GM20431 (cell line): Measurements from ENCODE around the gene FRY.

Experiments used
- in situ Hi-C: fragments of 300-500 bp; cut with MseI, MboI; formaldehyde crosslinking; loops from one replicate; pipeline ENCODE4 v1.15.0; 2020; ENCODE audit warnings: low sequenced_read_pairs; ENCODE audit not compliant: unreplicated experiment

Gene FRY

DNA sequence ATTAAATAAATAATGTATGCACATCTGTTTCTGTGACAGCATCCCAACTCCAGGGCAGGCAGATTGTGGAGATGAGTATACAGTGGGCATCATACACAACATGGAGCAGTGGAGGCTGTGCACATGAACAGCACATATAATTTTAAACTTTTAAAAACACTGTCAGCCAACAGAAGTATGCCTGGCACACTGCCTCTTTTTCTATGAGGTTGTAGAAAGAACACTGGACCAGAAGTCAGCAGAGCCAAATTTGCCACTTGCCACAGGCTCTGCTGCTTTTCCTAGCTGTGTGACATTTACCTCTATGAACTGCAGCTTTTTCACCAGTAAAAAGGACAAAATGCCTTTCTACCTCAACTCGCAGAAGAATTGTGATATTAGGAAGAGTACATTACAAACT lies 118.7 kb downstream of the FRY start:
- in situ Hi-C loops = no loop called here

DNA sequence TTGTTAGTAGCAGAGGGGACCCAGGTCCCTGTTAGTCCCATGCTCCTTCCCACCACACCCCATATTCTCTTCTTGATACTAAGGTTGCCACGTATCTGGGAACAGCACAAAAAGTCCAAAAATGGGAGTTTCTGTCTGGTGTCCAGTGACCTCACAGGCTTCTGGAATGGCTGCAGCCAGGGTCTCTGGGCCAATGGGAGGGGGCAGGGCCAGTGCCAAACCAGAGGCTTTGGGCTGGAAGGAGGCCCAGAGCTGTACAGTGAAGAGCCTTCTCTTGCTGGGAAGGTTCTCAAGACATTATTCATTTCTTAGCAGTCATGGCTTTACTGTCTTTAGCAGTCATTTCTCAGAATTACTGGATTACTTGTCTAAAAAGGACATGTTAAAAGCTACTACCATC lies 119.2 kb downstream of the FRY start:
- in situ Hi-C loops = no loop called here

DNA sequence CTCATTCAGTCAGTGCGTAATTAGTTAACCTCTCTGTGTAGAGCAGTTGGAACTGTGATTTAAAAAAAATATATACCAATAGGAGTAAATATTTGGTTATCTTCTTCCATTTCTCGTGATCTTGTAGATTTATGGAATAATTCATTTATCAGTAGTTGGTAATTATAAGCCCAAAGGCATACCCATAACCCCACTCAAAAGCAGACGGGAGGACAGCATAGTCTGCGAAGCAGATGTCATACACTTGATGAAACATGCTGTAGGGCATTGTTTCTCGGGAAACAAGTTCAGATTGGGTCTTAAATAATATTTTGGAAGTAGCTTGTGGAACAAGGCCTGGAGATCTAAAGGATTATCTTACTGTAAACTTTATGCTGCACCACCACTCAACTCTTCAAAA lies 119.7 kb downstream of the FRY start:
- in situ Hi-C loops = no loop called here

DNA sequence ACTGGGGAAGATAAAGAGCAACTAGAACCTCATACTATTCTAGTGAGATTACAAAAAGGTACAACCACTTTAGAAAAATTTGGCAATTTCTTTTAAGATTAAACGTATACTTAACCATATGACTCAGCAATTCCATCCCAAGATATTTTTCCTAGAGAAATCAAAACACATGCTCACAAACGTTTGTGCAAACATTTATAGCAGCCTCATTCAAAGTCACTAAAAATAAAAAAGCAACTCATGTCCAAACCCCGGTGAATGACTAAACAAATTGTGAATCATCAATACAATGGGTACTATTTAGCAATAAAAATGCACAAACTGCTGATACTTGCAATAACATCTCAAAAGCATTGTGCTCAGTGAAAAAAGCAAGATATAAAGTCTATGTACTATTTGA lies 121.5 kb downstream of the FRY start:
- in situ Hi-C loops = no loop called here

DNA sequence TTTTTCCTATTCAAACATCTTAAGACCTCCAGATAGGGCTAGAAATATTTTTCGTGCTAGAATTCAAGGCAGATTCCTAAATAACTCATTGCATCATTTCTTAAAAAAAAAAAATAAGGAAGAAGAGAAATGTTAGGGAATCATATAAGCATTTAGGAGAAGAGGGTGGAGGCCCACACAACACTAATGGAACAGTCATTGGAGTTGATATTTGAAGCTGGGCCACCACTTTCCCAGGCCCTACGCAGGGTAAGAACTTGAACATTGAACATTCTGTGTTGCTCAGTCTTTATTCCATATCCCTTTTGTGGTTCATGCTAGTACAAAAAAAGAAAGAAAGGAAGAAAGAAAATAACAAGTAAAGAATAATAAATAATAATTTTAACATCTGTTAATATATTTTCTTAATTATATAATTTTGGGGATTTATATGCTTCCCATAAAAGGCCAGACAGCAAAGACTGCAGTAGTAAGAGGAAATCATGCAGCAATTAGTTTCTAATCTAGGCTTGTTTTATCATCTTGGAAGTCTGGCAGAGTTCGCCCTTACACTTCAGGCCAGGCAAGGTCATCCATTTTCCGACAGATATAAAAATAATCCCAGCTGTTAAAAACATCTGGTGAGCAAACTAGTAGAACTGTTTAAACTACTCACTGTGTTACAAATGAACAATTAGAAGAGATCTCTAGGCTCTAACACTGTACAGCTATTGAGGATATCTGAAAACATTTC lies 127.7 kb downstream of the FRY start:
- in situ Hi-C loops = no loop called here

DNA sequence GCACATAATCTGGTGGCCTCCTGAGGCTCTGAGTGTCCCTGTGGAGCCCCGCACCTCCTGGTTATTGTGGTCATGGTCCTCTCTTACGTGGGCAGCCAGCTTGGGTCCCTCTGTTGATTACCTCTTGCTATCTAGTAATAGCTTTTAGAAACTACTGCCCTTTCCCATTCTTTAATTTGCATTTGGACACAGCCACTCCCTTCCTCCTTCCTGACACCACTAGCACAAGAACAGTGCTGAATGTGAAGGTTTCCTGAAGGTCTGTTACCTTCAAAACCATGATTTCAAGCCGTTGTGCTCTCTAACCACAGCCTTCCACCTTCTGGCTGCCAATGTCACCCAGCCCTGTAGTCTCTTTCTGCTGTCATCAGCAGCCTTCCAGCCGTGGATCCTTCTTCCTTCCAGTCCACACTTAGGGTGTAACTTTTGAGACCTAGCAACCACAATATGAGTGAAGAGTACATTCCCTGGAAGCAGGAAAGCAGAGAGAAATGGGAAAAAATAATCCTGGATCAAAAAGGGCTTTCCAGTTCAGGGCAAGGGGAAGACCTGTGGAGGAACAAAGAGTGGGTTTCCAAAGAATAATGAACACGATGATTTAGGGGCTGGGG lies 130.9 kb downstream of the FRY start:
- in situ Hi-C loops = no loop called here

DNA sequence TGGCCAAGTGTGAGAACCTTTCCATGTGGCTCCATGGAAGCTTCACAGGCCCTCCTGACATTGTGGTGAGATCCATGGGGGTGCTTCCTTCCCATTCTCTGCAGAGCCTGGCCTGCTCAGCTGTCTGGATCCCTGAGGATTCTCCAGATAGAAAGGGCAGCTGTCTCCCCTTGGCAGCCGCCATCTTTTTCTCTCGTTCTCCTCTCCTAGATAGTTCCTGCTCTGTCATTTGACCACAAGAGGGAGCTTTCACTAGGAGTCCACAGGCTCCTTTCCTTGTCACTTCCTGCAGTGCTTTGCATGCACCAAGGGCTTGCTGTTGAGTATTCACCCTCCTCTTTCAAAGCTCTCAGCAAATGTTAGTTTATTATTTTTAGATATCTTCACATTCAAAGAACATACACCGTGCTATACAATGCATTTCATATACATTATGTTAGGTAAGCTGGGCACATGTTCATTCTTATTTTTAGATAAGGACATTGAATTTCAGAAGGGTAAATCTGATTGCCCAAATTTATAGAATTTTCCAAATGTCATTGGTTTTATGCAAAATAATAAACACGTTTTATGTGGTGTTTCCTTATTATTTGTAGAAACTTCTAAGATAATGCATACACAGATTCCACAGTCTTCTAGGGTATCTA lies 133.2 kb downstream of the FRY start:
- in situ Hi-C loops = no loop called here

DNA sequence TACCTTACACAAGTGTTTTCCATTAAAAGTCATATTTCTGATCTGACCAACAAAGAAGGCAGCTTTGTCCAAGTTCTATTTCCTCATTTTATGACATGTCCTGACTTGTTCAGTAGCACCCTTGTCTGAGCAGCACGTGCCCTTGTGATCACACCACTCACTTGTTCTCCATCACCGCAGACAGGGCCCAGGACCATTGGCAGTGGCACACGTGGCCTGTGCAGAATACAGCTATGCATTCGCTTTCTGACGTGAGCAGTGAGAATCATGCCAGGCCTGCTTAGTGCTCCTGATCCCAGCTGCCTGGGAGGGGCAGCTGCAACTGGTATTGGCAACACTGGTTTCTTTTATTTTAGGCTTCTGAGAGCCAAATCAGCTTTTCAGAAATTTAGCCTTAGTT lies 134.2 kb downstream of the FRY start:
- in situ Hi-C loops = no loop called here

DNA sequence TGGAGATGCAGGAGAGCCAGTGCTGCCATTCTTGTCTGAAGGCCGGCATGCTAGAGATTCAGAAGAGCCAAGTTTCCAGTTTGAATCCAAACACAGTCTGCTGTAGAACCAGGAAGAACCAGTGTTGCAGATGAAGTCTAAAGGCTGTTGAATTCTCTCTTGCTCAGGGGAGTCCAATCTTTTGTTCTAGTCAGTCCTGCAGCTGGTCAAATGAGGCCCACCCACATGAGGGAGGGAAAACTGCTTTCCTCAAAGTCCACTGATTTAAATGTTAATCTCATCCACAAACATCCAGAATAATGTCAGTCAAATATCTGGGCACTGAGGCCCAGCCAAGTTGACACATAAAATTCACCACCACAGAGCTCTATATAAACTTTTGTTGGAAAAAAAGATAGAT lies 136.6 kb downstream of the FRY start:
- in situ Hi-C loops = no loop called here

DNA sequence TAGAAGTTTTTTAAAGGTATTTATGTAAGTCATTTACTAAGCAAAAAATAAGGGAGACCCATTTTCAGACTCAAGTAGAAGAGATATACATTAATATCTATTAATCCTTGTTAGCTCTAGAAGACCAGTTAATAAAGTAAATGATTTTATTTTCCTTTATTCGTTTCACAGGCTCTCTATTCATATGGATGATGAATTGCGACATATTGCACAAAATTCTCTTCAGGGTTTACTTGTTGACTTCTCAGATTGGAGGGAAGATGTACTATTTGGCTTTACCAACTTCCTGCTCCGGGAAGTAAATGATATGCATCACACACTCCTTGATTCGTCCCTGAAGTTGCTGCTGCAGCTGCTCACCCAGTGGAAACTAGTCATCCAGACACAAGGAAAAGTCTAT lies 139.3 kb downstream of the FRY start:
- in situ Hi-C loops = no loop called here

DNA sequence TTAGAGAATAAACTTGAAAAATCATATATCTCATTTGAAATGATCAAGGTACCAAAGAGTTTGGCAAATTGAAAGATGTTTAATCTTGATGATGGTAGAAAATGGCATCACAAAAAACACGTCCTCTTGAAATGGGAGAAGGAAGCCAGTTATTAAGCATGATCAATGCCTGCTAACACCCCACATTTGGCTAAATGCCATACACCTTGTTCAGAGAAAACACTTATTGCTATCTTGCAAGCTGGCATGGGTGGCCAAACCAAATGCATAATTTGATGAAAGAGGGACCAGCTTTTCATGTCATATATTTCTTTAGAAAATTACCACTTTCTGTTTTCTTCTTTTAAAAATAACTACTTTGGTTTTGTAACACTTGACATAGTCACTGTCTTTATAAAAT lies 142.3 kb downstream of the FRY start:
- in situ Hi-C loops = no loop called here

DNA sequence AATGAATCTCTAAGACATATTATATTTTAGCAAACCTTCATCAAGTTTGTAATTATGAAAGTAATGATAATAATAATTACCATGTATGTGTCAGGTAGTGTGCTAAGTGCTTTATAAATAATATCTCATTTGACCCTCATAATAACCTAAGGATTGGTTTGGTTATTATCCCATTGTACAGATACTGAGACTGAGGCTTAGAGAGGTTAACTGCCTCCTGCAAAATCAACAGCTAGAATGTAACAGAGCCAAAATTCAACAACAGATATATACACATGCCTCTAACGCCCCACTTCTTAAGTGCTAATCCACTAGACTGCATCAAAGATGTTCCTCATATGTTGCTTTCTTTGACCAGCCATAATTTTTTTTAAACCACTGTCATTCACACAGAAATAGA lies 142.8 kb downstream of the FRY start:
- in situ Hi-C loops = no loop called here

DNA sequence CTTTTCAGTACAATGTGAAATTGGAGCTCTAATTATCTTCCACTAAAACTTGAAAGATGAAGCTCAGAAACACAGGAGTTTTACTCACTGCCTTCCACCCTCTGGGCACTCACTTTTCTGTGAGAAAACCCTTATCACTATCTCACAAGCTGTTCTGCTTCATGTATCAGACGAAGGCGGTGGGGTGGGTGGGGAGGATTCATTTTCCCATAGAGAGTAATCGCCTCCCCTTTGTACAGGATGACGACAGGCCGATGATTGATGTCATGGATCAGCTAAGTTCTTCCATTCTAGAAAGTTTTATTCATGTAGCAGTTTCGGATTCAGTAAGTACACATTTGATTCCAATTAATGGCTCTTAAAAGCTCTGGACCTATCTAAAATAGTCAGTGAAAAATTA lies 143.7 kb downstream of the FRY start:
- in situ Hi-C loops = no loop called here

DNA sequence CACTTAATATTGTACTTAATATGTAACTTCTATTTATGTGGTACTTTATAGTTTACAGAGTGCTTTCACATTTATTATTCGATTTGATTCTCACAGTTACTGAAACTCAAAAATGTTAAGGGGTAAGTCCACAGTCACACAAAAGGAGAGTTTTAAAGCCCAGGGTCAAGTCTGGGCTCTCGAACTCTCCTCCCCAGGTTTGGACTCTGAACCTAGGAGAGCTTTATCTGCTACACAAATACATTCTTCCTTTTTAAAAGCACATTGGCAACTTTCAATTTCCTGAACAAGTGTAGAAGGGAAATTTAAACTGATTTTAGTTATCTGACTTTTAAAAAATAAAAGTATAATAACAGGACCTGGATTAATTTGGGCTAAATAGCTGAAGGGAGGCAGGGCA lies 144.4 kb downstream of the FRY start:
- in situ Hi-C loops = no loop called here

DNA sequence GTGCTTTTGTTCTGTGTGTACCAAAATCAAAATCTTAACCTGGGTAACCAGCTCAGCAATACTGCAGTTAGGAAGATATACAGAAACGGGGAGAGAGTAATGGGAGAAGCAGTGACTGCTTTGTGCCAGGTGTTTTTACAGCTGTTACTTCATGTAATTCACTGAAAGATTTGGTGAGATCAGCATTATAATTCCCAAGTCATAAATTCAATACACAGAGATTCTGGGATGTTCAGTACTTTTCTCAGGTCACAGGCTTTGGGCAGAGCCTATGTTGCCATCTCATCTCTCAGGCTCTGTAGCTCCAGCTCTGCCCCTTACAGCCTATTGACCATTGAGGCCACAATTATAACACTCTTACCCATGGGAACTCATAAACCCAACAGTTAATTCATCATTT lies 145.1 kb downstream of the FRY start:
- in situ Hi-C loops = no loop called here

DNA sequence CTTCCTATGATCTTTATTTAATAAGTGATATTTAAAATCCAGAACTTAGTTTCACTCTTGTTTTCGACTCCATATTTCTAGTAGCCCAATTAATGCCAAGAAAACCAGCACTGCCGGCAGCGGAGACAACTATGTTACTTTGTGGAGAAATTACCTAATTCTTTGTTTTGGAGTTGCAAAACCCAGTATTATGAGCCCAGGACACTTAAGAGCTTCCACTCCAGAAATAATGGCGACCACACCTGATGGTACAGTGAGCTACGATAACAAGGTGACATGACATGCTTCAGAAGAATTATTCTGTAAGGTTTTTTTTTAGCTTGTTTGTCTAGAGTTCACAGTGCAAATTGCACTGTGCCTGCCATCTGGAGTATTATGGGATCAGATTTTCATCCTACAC lies 147.2 kb downstream of the FRY start:
- in situ Hi-C loops = no loop called here

DNA sequence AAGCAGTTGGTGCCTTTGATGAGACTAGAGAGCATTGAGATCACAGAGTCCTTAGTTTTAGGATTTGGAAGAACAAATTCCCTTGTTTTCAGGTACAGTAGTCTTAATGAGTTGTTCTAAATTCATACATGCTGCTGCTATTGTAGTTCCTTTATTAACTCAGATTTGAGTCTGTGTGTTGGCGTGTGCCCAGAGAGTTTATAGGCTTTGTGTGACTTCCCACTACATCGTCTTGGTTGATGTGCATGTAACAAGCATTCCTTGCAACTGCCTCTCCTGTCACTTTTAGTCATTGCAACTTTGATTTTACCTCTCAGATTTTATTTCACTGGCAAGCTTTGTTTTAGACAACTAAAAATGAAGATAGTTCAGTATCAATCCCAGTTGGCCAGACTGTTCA lies 148.1 kb downstream of the FRY start:
- in situ Hi-C loops = no loop called here

DNA sequence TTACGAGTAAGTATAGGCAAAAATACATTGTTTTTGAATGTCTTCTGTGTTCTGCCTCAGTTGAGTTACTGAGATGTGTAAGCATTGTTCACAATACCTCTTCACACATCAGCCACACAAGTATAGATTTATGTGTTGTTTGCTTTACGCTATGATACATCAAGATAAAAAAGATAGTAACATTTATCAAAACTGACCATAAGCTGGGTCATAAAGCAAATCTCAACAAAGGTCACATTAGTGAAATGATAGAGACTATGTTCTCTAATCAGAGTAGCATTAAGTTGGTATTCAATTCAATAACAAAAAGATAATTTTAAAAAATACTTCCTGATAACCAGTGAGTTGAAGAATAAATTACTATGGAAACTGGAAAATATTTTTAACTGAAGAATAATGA lies 156.1 kb downstream of the FRY start:
- in situ Hi-C loops = no loop called here

DNA sequence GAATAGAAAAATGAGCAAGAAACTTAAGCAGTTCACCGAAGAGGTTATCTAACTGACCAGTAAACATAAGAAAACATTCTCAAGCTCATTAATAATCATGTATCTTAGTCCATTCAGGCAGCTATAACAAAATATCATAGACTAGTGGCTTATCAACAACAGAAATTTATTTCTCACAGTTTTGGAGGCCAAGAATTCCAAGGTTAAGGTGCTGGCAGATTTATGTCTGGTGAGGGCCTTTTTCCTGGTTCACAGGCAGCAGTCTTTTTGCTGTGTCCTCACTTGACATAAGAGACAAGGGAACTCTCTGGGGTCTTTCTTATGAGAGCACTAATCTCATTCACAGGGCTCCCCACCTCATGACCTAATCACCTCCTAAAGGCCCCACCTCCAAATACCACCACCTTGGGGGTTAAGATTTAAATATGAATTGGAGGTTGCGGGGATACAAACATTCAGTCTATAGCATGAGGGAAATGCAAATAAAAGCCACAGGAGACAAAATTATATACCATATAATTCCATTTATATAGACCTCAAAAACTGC lies 160.0 kb downstream of the FRY start:
- in situ Hi-C loops = no loop called here

DNA sequence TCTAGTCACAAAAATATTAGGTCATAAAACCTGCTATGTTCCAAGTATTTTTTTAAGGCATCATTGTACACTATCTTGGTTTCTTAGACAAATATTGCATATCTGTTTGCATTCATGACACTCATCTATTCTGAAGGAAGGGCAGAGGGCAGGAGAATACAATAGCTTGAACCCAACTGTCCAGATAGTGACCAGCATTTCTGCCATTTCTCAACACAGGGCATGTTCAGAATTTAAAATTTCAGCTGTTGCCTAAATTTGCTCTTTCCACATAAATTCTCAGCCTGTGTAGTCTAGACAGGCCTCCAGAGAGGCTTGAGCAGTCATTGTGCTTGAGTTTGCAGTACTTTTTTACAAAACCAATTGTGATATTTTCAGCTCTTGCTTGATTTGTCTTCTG lies 164.1 kb downstream of the FRY start:
- in situ Hi-C loops = no loop called here

DNA sequence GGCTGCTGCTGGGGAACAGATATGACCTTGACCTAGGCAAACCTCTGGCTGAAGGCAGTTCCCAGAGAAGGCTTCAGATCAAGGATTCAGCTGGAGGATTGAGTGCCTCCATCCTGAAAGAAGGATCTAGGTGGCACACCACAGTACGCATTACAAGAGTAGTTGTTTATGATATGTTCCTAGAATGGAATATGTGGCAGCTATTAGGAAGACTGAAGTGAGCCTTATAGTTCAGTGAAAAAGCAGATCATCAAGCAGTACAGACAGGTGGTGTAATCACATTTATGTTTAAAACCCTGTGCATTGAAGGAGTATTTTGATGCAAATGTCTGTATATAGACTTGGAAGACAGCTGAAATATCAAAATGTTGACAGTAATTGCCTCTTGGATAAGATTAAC lies 167.6 kb downstream of the FRY start:
- in situ Hi-C loops = no loop called here
